KMS-11 (cell line): ENCODE data around the gene ARHGEF17.

Experiments used
- H2AFZ ChIP-seq: fragments of 200-600 bp; sonication (generic); 2 replicates; pipeline ENCODE4 v1.6.1; 2016; ENCODE audit warnings: antibody characterized with exemption, mixed run types, low read depth
- H3K27ac ChIP-seq: fragments of 200-600 bp; sonication (generic); 2 replicates; pipeline ENCODE4 v1.6.1; 2016; ENCODE audit warnings: mild to moderate bottlenecking, mixed run types
- H3K27me3 ChIP-seq: fragments of 200-600 bp; sonication (generic); 2 replicates; pipeline ENCODE4 v1.6.1; 2017; ENCODE audit warnings: mild to moderate bottlenecking, low read depth, mixed run types, moderate library complexity; ENCODE audit not compliant: insufficient read depth
- H3K36me3 ChIP-seq: fragments of 200-600 bp; sonication (generic); 2 replicates; pipeline ENCODE4 v1.6.1; 2017; ENCODE audit warnings: mild to moderate bottlenecking, mixed run types; ENCODE audit not compliant: insufficient read depth
- H3K4me1 ChIP-seq: fragments of 200-600 bp; sonication (generic); 2 replicates; pipeline ENCODE4 v1.6.1; 2016; ENCODE audit warnings: mild to moderate bottlenecking, low read depth, mixed run types; ENCODE audit not compliant: poor library complexity, severe bottlenecking
- H3K4me2 ChIP-seq: fragments of 200-600 bp; sonication (generic); 2 replicates; pipeline ENCODE4 v1.7.0; 2016; ENCODE audit warnings: mild to moderate bottlenecking, mixed run types
- H3K4me3 ChIP-seq: fragments of 200-600 bp; sonication (generic); IDR thresholded peaks from 2 replicates; pipeline ENCODE4 v1.6.1; 2017; ENCODE audit warnings: low read depth, low read length, mixed read lengths; ENCODE audit not compliant: insufficient read depth
- H3K79me2 ChIP-seq: fragments of 200-600 bp; sonication (generic); 2 replicates; pipeline ENCODE4 v1.6.1; 2016; ENCODE audit warnings: low read depth, mixed run types; ENCODE audit not compliant: insufficient read depth
- H3K9ac ChIP-seq: fragments of 200-600 bp; sonication (generic); 2 replicates; pipeline ENCODE4 v1.6.1; 2016; ENCODE audit warnings: mild to moderate bottlenecking, mixed run types
- H4K20me1 ChIP-seq: fragments of 200-600 bp; sonication (generic); 2 replicates; pipeline ENCODE4 v1.6.1; 2016; ENCODE audit warnings: mild to moderate bottlenecking, mixed run types; ENCODE audit not compliant: insufficient read depth
- TF ChIP-seq, protein P1 (sequence below): fragments of 200-600 bp; sonication (generic); conservative IDR thresholded peaks from 2 replicates; pipeline ENCODE4 v1.6.1; 2017; ENCODE audit warnings: low read depth, mild to moderate bottlenecking, antibody characterized with exemption, low read length, moderate library complexity, mixed read lengths

Gene ARHGEF17

GRCh38 chr11:73299751-73300150, 8.3 kb upstream of the ARHGEF17 start:
- H3K4me1 ChIP-seq, result no peaks in the 10 kb centered on the region
- H3K79me2 ChIP-seq, result no peaks in the 10 kb centered on the region
- H3K27ac ChIP-seq, result no peak overlapping the region
- H3K4me2 ChIP-seq, result no peak overlapping the region
- H3K4me3 ChIP-seq, result no peak overlapping the region
- no peak overlapping the region for H2AFZ ChIP-seq
- TF ChIP-seq, protein P1, sequence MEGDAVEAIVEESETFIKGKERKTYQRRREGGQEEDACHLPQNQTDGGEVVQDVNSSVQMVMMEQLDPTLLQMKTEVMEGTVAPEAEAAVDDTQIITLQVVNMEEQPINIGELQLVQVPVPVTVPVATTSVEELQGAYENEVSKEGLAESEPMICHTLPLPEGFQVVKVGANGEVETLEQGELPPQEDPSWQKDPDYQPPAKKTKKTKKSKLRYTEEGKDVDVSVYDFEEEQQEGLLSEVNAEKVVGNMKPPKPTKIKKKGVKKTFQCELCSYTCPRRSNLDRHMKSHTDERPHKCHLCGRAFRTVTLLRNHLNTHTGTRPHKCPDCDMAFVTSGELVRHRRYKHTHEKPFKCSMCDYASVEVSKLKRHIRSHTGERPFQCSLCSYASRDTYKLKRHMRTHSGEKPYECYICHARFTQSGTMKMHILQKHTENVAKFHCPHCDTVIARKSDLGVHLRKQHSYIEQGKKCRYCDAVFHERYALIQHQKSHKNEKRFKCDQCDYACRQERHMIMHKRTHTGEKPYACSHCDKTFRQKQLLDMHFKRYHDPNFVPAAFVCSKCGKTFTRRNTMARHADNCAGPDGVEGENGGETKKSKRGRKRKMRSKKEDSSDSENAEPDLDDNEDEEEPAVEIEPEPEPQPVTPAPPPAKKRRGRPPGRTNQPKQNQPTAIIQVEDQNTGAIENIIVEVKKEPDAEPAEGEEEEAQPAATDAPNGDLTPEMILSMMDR, result no peak
- no peak overlapping the region for H3K9ac ChIP-seq
- no peaks in the 10 kb centered on the region for H3K36me3 ChIP-seq
- H4K20me1 ChIP-seq, result no peaks in the 10 kb centered on the region
- no peaks in the 10 kb centered on the region for H3K27me3 ChIP-seq

DNA sequence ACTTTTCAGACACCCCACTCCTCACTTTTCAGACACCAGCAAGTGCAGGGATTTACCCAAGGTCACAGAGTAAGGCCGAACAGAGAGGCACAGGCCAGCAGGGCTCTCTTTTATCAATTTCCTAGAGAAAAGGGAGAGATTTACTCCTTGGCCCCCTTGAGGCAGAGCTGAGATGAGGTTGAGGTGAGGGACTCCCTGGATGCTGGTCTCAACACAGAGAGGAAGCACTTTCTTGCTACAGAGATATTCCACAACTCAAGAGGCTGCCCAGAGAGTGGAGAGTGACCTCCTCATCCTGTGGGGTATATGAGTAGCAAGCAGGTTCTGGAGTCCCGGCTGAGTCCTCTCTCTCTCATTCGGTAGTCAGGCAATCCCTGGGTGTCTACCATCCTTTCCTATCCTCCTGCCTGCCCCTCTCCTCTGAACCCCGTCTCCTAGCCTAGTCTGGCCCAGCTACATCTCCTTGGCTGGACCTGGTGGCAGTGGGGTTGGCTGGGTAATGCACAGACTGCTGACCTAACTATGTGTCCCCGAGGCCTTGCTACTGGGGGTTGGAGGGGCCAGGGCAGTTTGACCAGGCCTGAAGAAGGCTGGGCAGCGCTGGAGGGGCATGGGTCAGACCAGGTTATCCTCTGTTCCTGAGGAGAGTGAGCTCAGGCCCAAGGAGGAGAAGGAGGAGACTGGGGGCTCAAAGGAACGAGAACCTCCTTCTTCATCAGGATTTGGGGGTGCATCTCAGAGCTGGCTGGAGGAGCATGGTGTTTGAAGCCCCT, 1.8 kb upstream of the ARHGEF17 start:
- Histone ChIP-seq H3K79me2 (no peaks in the 10 kb centered on the region), H2AFZ (0 out of 2 replicates have a peak overlapping the region, but pooled peaks have one; percentile 73), H3K36me3 (no peaks in the 10 kb centered on the region), H3K4me1 (peaks cover 5% of the 10 kb centered on the region), H3K4me2 (peak overlapping the region; percentile 65; the same call in 1 of the 2 replicates), H3K9ac (no peak overlapping the region), H3K27me3 (no peaks in the 10 kb centered on the region), H3K4me3 (no peak overlapping the region), H4K20me1 (no peaks in the 10 kb centered on the region), H3K27ac (no peak overlapping the region)
- TF ChIP-seq, protein P1, result no peak; the same call in 1 of the 2 replicates

- Histone ChIP-seq H3K9ac (peak overlapping the region; percentile 33; the same call in 1 of the 2 replicates), H3K27ac (peak overlapping the region; percentile 2; the same call in 1 of the 2 replicates), H2AFZ (peak overlapping the region; percentile 73), H3K4me1 (peaks cover 5% of the 10 kb centered on the region), H3K79me2 (no peaks in the 10 kb centered on the region), H3K27me3 (no peaks in the 10 kb centered on the region), H4K20me1 (no peaks in the 10 kb centered on the region), H3K36me3 (no peaks in the 10 kb centered on the region), H3K4me2 (peak overlapping the region; percentile 65), H3K4me3 (no peak overlapping the region)
- TF ChIP-seq, protein P1, result no peak
Observed at GRCh38 chr11:73306977-73307322, 1.1 kb upstream of the ARHGEF17 start.

DNA sequence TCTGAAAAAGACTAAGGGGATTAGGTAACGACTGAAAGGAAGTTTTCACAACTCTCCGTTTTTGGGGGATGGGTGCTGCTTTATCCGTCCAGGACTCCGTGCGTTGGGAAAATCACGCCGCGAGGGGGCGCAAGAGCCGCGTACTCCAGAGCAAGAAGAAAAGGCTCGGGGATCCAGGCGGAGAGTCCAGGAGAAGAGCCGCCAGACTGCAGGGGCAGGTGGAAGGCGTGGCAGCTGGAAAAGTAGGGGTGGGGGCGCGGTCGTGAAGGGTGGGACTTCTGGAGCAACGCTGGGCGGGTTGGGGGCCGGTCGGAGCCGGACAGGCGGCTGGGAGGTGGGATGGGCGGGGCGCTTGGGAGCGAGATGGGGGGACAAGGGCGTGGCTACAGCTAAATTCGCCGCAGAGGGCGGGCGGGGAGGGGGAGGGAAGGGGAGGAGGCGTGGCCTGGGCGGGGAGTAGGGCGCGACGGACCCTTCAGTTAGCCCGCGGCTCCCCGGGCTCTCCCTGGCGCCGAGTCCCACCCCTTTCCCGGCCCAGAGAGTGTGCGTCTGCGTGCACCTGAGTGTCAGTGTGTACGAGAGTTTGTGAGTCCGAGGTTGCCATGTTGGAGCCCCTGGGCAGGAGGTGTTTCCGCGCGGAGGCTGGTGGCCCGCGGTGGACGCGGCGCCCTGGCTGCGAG, 613 bp upstream of the ARHGEF17 start:
- Histone ChIP-seq H3K79me2 (no peaks in the 10 kb centered on the region), H3K36me3 (no peaks in the 10 kb centered on the region), H3K4me2 (peak overlapping the region; percentile 82), H3K4me1 (peaks cover 5% of the 10 kb centered on the region), H2AFZ (peak overlapping the region; percentile 96), H4K20me1 (no peaks in the 10 kb centered on the region), H3K9ac (peak overlapping the region; percentile 84), H3K4me3 (no peak overlapping the region), H3K27ac (peak overlapping the region; percentile 81), H3K27me3 (no peaks in the 10 kb centered on the region)
- TF ChIP-seq, protein P1, result peak; percentile 90
